NOMO-1 (cell line): Measurements from ENCODE around the gene UNK.
"Not testable (repeated sequence)": the region's sequence is repeated elsewhere in the genome, so short reads cannot be mapped to it uniquely, and the experiment has no call there.

Experiments
- DNase-seq, 2 experiments: peaks; one replicate each; lab custom pipeline; 2025; ENCODE audit not compliant: unreplicated experiment in 2 of 2; lab: John Stamatoyannopoulos, UW

Gene UNK

DNA sequence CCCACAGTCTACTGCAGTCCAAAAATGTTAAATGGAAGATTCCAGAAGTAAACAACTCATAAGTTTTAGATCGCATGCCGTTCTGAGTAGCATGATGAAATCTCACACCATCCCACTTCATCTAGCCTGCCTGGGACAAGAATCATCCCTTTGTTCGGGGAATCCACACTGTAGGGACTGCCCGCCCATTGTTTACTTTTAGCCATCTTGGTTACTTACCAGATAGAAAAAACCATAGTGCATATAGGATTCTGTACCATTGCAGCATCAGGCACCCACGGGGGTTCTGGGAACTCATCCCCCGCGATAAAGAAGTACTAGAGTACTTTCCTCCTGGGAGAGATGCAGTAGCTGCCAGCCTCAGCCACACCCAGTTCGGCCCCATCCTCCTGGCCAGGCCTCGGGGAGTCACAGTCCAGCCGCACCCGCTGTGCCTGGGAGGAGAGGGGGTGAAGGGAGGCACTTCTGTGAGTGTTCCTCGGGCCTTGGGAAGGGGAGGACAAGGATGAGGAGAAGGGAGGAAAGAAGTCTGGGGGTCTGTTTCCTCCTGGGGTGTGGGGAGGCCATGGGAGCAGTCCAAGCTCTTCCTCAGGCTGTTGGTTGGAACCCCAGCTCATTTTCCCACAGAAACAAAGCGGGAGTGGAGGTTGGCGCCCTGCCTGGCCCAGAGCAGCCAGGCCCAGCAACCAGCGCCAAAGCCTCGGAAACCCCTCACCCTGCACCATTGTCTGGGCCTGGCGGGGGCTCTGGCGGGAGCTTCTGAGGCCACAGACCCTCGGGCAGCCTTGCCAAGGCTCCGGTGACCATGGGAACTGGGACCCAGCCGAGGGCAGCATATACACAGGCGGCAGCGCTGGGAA is 84.9 kb downstream of the UNK start:
- no peak for DNase-seq

DNA sequence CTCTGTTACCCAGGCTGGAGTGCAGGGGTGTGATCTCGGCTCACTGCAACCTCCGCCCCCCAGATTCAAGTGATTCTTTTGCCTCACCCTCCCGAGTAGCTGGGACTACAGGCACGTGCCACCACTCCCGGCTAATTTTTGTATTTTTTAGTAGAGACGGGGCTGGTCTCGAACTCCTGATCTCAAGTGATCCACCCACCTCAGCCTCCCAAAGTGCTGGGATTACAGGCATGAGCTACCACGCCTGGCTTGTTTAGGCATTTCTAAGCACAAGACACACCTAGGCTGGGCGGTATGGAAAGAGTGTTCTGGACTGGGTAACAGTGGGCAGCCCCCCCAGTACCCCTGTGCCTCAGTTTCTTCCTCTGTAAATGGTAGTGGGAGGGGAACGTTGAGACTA is 85.6 kb downstream of the UNK start:
- DNase-seq, result not testable (repeated sequence)

DNA sequence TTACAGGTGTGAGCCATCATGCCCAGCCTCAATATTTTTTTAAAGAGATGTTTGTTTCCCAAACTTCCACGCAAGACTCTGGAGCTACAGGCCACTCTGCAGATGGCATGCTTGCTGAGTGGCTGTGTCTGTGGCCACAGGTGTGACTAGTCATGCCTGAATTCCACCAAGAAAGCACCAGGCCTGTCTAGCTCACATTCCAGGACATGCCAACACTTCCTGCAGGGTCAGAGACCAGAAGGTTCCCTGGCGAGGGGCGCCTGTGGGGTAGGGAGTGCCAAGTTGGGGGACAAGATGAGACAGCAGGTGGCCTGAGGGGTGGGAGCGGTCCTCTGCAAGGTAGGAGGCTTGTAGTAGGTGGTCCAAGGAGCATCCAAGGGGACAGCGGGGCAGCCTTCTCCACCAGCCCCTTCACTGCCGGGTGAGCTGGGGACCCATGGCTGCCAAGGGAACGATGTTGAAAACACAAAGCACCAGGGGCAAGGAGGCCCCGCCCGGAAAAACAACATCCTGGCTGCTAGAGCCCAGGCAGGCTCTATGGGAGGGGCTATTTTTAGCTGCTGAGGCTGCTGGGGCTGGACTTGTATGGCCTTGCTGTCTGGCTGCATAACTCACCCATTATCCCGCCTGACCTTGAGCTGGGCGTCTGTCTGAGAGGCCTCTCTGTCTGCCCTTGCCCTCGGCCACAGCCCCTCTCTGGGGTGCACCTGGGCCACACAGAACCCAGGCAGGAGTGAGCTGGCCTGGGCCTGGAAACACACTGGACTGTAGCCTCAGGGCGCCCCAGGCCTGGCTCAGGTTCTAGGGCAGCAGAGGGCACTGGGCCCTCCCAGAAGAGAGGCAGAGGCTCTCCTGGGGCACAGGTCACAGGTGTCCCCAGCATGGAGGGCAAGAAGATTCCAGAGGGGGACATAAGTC is 88.1 kb downstream of the UNK start:
- DNase-seq, result no peak

DNA sequence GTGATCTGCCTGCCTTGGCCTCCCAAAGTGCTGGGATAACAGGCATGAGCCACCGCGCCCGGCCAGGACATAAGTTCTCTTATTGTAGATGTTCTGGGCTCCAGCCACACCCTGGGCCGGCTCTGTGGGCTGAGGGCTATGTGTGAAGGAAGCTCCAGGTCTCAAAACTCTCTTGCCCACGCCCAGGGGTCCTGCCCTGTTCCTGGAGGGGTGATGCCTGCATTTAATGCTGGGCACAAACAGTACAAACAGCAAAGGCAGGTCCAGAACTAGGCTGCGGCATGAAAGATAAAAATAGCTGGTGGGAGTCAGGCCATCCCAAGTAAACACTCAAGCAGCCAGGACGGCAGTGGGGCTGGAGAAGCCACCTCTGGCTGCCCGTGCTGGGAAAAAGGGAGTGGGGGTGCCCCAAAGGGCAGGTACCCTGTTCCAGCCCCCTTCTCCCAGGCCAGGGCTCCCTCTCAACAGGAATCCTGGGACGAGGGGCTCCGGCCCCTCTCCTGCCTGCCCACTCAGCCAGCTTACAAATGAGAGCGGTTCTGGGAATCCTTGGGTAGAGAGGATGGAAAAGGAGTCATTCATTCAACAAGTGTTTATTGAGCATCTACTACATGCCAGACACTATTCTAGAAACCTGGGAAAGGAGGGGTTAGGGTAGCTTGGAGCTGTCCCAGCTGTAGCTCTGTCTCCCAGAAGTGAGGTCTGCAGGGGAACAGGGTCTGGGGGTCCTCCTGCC is 89.1 kb downstream of the UNK start:
- no peak for DNase-seq

DNA sequence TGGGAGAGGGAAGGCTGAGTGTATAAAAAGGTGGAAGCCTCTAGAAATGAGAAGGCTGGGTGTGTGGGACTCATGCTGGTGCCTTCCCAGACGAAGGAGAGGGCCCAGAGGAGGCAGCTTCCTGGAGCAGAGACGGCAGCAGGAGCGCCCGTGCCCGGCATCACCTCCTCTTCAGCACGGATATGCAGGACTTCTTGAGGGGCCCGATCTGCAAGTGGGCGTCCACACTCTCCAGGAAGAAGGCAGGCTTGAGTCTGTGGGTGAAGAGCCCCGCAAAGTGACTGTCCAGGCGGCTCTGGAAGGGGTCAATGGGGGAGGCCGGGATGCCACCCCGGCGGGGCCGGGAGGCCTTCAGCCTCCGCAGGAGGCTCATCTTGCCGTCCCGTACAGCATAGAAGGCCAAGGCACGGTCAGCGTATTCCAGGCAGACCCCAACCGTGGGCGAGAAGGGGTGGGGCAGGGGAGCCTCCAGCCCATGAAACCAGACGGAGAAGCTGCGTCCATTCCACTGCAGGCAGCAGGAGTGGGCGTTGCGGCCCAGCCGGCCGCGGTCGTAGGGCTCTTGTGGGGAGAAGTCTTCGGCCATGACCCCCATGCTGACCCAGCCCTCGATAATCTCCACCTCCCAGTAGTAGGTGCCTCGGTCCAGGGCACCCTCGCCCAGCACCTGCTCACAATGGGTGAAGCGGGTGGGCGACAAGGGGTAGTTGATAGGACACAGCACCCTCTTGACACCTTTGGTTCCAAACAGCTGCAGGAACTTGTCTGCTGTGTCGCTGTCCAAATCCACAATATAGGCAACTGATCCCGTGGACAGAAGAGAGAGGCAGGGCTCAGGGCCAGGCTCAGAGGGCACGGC is 89.9 kb downstream of the UNK start:
- no peak for DNase-seq
